T-helper 9 cell (primary cell): ENCODE data around the gene TBC1D5.
"Not testable (repeated sequence)": the region's sequence is repeated elsewhere in the genome, so short reads cannot be mapped to it uniquely, and the experiment has no call there.

ENCODE experiments used
- DNase-seq: peaks from one replicate; pipeline ENCODE4 v3.0.0-alpha.2; 2020

TBC1D5 gene

DNA sequence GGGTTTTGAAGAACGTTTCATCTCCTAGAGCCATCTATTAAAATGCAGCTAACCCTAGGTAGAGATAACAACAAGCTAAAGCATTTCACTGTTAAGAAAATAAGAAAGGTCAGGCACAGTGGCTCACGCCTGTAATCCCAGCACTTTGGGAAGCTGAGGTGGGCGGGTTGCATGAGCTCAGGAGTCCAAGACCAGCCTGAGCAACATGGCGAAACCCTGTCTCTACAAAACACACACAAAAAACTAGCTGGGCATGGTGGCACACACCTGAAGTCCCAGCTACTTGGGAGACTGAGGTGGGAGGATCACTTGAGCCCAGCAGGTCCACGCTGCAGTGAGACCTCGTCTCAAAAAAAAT lies 5.4 kb upstream of the TBC1D5 start:
- no peak for DNase-seq

DNA sequence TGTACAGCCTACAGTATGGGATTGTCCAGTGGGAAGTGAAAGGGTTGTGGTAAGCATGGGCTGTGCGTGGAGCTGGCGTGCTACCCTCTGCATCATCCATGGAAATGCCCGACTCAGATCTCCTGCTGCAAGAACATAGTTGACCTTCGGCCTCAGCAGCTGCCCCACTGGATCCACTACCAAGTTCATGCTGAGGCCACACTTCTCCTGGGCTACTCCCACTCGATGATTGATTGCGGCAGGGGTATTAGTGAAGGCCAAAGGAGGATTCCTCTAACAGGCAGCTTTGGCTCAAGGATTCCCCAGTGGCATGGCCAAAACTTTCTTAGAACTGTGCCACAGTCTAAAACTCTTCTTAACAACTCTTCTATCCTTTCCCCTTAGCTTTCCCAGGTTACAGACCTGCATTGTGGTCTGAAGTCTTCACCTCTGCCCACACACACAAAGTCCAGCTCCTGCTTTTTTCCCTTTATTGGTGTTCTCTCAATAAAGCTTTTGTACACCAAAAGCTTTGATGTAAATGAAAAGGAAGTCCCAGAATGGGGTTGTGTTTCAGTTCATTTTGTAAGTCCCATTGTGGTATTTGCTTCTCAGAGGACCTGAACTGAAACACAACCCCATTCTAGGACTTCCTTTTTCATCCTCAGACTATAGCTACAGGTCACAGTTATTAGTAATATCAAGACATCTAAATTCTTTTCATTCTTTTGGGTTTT lies 4.9 kb upstream of the TBC1D5 start:
- DNase-seq, result no peak

DNA sequence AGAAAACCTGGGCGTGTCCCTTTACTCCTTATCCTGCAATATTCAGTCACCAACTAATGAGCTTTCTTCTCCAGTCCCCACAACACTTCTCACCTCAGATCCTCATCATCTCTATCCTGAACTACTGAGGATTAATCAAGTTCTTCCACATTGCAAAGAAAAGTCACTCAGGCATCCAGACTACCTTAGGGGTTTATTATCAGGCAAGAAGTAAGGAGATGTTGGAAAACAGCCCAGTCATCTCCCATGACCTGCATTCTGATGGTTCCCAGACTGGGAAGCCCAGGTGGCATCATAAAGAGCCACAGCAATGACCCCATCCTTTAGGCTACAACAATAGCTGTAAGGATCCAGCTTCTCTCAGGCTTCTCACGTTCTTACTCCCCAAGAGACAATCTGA lies 3.5 kb upstream of the TBC1D5 start:
- DNase-seq, result no peak

DNA sequence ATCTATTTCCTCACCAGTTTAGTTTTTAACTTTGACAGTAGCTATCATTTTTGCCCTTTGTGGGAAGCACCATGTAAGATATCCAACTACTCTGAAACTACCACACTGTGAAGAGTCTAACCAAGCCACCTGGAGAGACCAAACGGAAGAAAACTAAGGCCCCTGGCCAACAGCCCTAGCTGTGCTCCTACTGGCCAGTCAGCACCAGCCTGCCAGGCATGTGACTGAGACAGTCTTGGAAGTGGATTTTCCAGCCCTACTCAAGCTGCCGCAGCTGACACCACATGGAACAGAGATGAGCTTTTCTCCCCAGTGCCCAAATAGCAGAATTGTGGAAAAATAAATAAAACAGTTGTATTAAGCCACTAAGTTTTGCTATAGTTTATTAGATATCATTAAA lies 2.9 kb upstream of the TBC1D5 start:
- no peak for DNase-seq

DNA sequence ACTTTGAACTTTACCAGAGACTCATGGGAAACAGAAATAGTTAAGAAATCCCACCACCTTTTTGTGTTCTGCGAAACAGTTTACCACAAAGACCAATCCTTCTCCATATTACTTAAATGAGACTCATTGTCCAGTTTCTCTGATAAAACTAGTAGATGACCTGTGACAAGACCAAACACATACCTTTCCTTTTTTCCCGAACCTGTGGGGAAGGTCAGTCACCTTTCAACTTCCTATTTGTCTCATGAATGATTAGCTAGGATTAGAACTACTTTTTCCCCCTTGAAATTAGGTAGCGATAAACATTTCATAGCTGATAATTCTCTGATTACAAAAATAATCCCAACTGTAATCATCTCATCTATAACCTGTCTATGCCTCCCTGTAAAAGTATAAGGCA lies 2.3 kb upstream of the TBC1D5 start:
- DNase-seq, result no peak

DNA sequence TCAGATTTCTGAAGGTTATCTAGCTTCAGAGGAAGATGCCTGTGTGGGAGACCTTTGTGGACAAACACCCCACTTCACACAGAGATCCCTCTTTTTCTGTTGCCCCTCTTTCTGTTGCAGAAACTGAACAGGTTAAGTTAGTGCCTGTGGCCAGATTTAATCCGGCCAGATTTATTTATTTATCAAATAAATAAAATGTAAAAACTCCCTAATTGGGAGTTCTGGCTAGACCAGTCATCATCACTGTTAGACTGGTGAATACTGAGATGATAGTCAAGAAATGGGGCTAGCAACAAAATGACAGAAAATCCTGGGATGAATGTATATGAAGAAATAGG lies 1.2 kb upstream of the TBC1D5 start:
- DNase-seq, result no peak

DNA sequence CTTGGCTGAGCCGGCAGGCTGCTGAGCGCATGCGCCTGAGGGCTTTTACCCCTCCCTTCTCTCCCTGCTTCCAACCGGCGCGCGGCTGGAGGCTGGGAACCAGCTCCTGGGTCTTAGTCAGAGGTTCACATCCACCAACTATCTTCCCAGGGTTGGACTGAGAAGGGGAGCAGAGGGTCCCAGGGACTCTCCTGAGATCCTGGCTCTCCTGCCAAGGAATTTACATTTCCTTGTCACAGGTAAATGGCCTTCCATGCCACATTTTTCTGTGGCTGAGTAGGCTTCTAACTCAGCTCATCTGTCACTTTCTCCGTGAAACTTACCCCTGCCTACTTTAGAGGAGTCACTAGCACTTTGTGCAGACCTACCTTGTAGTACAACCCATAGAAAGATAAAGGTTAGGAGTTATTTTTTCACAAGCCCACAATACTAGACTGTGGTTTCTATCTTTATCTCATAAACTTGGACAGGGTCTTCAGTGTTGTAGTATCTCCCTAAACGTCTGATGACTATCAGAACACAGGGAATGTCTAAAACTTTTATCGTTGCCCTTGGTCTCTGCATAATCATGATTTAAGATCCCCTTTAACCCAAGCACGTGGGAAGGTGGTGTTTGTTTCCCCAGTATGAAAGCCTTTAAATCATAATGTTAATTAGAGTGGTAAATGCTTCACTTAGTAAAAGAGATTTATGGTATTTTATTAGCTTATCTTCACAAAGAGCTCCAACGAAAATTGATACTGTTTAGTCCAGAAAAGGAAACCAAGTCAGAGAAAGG lies 638 bp upstream of the TBC1D5 start:
- no peak for DNase-seq

DNA sequence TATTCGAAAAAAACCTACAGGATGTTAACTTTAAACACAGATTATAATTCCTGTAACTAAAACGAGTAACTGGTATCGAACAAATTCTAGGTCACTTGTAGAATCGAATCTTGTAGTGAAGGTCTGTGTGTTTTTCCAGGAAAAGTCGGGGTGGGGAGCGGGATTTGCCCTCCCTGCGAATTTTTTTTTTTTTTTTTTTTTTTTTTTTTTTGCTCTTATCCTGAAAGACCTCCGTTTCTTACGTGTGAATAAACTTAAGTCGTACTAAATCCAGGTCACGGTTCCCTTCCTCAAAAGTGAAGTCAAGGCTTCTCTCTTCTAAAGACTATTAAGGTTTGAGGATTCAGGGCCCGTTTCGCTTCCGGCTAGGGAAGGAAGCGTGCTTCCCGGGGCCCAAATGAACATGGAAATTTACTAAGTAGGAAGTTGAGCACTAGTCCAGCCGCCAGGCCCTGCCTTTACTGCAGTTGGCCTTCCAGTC lies 770 bp downstream of the TBC1D5 start:
- DNase-seq, result no peak

DNA sequence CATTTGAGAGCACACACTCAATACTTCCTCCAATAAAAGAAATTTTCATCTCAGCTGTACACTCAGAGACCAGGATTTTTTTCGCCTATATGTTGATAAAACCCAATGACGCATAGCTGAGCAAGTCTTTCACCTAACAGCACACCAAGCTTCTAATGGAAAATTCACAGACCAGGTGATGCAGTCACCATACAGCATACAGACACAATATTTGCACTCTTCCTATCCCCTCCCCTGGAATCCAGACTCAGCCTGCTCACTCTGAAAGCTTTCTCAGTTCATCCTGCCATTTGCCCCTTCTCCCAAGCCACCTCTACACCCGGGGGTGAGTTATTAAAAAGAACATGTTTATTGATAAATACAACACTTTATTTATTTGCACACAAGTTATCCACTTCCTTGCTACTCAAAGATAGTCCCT lies 1.7 kb downstream of the TBC1D5 start:
- DNase-seq, result no peak

DNA sequence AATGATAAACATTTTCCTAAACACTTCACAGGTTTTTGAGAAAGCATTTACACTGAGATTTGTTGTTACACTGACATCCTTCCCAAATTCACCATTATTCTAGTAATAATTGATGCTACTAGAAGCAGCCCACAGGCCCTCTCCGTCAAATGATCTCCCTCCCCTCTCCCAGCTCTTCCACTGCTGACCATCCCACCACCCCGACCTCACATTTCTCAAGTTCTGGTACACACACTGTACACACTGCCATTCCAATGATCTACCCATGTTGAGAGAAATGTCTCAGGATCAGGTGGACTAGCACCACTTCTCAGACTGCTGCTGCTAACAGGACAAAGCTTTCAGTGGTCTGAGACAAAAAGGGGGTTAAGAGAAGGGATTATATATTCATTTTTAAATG lies 3.5 kb downstream of the TBC1D5 start:
- DNase-seq, result no peak

DNA sequence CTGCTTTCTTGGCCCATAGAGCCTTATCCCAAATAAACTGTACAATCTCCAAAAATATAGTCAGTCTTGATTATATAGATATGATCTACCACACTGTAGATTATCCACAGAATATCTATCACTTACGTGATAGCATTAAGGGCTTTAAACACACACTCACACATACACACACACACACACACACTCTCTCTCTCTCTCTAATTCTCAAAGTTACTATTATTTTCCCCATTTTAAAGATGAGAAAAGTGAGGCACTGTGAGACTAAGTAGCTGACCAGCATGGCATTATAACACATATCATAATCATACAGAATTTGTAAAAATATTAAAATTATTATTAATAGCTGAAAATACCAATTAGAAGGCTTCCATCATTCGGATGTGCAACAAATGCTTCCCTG lies 4.2 kb downstream of the TBC1D5 start:
- DNase-seq, result no peak

DNA sequence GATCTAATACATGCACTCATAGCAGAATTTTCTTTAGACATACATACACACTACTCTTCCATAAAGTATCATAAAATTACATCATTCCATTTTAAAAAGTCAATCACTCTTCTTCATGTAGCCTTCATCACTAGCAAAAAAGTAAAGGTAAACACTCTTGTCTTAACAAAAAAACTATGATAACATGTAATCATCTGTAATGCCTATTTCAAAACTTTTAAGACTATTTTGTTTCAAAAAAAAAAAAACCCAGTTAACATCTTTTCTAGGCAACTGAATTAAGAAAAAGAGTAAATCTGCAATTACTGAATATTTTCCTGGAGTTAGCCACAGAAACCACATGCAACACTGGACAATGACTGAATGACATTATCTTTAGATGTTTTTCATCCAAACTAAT lies 4.8 kb downstream of the TBC1D5 start:
- no peak for DNase-seq

DNA sequence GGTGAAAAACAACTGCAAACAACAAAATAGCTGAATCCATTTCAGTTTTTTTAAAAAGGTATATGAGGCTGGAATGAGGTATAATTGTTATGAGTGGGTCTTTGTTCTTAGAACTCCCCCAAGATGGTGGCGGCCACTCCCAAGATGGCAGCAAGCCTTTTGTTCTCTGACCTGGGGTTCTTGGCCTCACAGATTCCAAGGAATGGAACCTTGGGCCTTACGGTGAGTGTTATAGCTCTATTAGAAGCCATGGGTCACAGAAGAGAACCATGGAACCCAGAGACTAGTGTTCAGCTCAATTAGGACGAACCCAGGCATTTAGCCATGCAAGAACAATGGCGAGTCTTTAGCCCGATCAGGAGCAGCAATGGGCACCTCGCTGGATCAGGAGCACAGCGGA lies 7.1 kb downstream of the TBC1D5 start:
- DNase-seq, result not testable (repeated sequence)

DNA sequence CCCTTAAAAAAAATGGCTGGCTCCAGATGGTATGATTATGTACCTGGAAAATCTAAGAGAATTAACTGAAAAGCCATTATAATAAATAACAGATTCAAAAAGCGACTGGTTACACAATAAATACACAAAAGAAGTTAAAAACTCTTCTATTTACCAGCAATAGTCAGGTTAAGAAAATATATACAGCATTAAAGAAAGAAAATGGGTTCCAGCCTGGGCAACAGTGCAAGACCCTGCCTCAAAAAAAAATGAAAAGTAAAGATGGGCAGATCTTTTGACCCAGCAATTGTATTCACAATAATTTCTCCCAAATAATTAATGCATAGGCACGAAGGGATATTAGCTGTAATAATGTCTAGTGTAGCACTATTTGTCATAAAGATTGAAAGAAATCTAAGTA lies 8.7 kb downstream of the TBC1D5 start:
- DNase-seq, result no peak

DNA sequence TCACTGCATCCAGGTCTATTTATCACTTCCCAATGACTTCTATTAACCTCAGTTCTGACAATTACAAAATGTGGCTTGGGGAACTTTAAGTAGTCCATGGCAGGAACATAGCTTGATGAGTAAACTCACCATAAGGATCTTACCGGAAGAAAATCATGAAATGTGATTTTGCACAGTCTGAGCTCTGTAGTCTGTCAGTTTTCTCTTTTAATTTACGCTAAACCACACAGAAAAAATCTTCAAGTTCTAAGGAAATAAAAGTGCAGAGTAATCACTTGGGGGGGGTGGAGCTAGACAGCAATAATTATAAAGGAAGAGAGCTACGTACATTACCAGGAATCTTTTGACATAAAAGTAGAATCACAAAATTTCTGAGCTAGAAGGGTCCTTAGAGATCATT lies 9.2 kb downstream of the TBC1D5 start:
- no peak for DNase-seq

DNA sequence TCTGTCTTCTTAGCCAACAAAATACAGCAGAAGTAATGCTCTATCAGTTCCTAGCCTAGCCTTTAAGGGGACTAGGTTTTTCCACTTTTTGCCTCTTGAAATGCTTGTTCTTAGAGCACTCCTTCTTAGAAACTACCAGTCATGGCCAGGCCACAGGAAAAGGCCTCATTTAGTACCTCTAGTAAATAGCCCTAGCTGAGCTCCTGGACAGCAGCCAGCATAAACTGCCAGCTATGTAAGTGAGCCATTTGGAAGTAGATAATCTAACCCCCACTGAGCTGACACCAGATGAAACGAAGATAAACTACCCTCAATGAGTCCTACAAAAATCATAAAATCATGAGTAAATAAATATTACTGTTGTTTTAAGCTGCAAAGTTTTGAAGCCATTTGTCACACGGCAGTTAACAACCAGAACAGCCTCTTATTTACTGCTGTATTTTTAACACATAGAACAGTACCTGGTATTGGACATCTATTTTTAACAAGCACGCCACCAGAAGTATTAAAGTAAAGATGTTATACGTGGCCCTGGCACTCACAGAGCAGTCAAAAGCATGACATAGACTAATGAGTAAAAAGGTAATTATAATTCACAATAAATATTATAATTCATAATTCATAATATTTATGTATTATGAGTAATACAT lies 12.0 kb downstream of the TBC1D5 start:
- DNase-seq, result no peak

DNA sequence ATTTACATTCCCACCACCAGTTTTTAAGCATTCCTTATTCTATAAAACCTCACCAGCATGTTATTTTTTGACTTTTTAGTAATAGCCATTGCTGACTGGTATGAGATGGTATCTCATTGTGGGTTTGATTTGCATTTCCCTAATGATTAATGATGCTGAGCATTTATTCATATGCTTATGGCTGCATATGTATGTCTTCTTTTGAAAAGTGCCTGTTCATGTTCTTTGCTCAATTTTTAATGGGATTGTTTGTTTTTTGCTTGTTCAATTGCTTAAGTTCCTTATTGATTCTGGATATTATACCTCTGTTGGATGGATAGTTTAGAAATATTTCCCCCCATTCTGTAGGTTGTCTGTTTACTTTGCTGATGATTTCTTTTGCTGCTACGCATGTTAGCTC lies 16.1 kb downstream of the TBC1D5 start:
- DNase-seq, result no peak

DNA sequence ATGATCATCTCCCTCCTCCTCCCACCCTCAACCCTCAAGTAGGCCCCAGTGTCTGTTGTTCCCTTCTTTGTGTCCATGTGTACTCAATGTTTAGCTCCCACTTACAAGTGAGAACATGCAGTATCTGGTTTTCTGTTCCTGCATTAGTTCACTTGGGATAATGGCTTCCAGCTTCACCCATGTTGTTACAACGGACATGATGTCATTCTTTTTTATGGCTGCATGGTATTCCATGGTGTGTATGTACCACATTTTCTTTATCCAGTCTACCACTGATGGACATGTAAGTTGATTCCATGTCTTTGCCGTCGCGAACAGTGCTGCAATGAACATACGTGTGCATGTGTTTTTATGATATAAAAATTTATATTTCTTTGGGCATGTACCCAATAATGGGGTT lies 16.6 kb downstream of the TBC1D5 start:
- DNase-seq, result not testable (repeated sequence)

DNA sequence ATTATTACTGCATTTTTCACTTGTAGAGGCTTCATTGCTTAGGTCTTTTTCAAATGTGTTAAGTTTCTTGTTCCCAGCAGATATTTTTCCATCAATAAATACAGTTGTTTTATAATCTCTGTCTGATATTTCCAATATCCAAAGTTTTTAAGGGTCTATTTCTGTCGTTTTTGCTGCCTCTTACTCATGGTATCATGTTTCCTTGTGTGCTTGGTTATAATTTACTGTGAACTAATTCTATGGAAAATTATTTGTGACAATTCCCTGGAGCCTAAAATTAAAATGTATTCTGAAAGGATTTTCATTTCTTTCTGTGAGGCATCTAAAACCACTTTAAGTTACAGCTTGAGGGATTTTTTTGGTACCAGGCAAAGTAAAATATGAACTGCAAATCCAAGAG lies 17.5 kb downstream of the TBC1D5 start:
- DNase-seq, result no peak

DNA sequence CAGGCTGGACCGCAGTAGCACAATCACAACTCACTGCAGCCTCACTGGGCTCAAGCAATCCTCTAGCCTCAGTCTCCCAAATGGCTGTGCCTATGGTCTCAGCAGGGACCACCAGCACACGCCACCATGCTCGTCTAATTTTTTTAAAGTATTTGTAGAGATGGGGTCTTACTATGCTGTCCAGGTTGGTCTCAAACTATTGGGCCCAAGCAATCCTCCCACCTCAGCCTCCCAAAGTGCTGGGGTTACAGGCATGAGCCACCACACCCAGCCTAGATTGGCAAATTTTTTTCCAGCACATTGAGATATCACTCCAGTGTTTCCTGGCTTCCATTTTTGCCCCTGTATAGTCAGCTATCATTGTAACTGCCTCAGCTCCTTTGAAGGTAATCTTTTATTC lies 18.3 kb downstream of the TBC1D5 start:
- no peak for DNase-seq

DNA sequence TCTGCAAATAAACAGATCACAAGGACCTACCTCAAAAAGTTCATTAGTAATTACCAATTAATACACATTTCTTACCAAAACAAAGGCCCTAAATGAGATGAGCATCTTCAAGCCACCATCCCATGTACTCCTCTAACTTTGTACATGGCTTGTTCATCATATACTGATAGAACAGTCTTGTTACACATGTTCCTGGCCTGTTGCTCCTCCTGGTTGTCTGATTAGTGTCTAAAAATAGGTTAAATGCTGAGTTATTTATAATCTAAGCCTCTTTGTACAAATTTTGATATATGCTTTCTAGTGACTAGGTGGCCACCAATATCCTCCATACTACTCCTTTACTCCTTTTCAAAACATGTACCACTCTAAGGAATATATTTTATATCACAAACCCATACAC lies 25.0 kb downstream of the TBC1D5 start:
- no peak for DNase-seq

DNA sequence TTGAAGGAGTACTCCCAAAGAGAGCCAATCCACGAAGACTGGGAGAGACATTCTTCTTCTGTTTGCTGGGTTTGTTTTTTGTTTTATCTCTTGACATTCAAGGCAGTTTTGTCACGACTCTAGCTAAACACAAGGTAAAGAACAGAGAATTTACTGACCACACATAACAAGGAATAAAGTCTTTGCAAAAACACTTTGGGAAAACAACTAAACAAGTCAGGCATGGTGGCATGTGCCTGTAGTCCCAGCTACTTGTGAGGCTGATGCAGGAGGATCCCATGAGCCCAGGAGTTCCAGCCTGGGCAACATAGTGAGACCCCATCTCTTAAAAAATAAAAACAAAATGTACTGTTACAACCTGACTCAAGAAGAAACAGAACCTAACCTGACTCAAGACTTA lies 28.0 kb downstream of the TBC1D5 start:
- no peak for DNase-seq

DNA sequence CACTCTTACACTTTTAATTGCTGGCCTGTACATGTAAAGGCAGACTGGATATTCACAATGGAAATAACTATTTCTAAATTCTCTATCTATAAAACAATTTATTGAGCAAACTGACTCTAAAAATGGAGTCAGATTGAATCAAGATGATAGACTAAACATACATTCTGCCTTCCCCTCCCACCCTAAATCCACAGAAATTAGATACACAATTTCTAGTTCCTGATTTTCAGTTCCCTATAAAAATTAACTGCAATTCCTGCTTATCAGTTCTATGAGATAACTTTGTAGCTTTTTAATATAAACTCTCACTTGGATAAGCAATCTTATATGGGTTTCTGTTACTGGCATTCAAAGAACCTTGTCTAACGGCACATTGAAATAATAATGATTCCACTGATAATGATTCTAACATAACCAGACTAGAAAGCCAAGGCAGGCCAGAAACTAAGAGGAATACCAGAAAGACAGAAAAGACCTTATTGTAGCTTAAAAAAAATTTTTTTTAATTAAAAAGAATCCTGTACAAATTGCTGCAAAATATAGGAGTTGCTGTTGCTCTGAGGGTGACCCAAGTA lies 33.1 kb downstream of the TBC1D5 start:
- DNase-seq, result no peak
